KMS-11 (cell line): ENCODE results near the gene B3GNT7.

Experiments used
- H2AFZ ChIP-seq: fragments of 200-600 bp; sonication (generic); 2 replicates; pipeline ENCODE4 v1.6.1; 2016; ENCODE audit warnings: antibody characterized with exemption, mixed run types, low read depth
- H3K27ac ChIP-seq: fragments of 200-600 bp; sonication (generic); 2 replicates; pipeline ENCODE4 v1.6.1; 2016; ENCODE audit warnings: mild to moderate bottlenecking, mixed run types
- H3K27me3 ChIP-seq: fragments of 200-600 bp; sonication (generic); 2 replicates; pipeline ENCODE4 v1.6.1; 2017; ENCODE audit warnings: mild to moderate bottlenecking, low read depth, mixed run types, moderate library complexity; ENCODE audit not compliant: insufficient read depth
- H3K36me3 ChIP-seq: fragments of 200-600 bp; sonication (generic); 2 replicates; pipeline ENCODE4 v1.6.1; 2017; ENCODE audit warnings: mild to moderate bottlenecking, mixed run types; ENCODE audit not compliant: insufficient read depth
- H3K4me1 ChIP-seq: fragments of 200-600 bp; sonication (generic); 2 replicates; pipeline ENCODE4 v1.6.1; 2016; ENCODE audit warnings: mild to moderate bottlenecking, low read depth, mixed run types; ENCODE audit not compliant: poor library complexity, severe bottlenecking
- H3K4me2 ChIP-seq: fragments of 200-600 bp; sonication (generic); 2 replicates; pipeline ENCODE4 v1.7.0; 2016; ENCODE audit warnings: mild to moderate bottlenecking, mixed run types
- H3K4me3 ChIP-seq: fragments of 200-600 bp; sonication (generic); IDR thresholded peaks from 2 replicates; pipeline ENCODE4 v1.6.1; 2017; ENCODE audit warnings: low read depth, low read length, mixed read lengths; ENCODE audit not compliant: insufficient read depth
- H3K79me2 ChIP-seq: fragments of 200-600 bp; sonication (generic); 2 replicates; pipeline ENCODE4 v1.6.1; 2016; ENCODE audit warnings: low read depth, mixed run types; ENCODE audit not compliant: insufficient read depth
- H3K9ac ChIP-seq: fragments of 200-600 bp; sonication (generic); 2 replicates; pipeline ENCODE4 v1.6.1; 2016; ENCODE audit warnings: mild to moderate bottlenecking, mixed run types
- H4K20me1 ChIP-seq: fragments of 200-600 bp; sonication (generic); 2 replicates; pipeline ENCODE4 v1.6.1; 2016; ENCODE audit warnings: mild to moderate bottlenecking, mixed run types; ENCODE audit not compliant: insufficient read depth
- CTCF ChIP-seq: fragments of 200-600 bp; sonication (generic); conservative IDR thresholded peaks from 2 replicates; pipeline ENCODE4 v1.6.1; 2017; ENCODE audit warnings: low read depth, mild to moderate bottlenecking, antibody characterized with exemption, low read length, moderate library complexity, mixed read lengths

Gene B3GNT7

GRCh38 chr2:231449503-231450054 is 54.1 kb downstream of the B3GNT7 start:
- H3K9ac ChIP-seq, result no peak overlapping the region
- no peaks in the 10 kb centered on the region for H3K79me2 ChIP-seq
- no peak for TF ChIP-seq CTCF
- no peak overlapping the region for H3K4me3 ChIP-seq
- no peak overlapping the region for H2AFZ ChIP-seq
- H3K4me1 ChIP-seq, result no peaks in the 10 kb centered on the region
- peaks cover 4% of the 10 kb centered on the region; the same call in 1 of the 2 replicates for H3K36me3 ChIP-seq
- H3K27ac ChIP-seq, result no peak overlapping the region
- no peak overlapping the region for H3K4me2 ChIP-seq
- H4K20me1 ChIP-seq, result 0 out of 2 replicates have a peak, but pooled peaks cover 5% of the 10 kb centered on the region
- no peaks in the 10 kb centered on the region for H3K27me3 ChIP-seq

GRCh38 chr2:231450548-231450989 is 55.1 kb downstream of the B3GNT7 start:
- Histone ChIP-seq H3K27ac (no peak overlapping the region), H3K9ac (no peak overlapping the region), H3K4me3 (no peak overlapping the region), H3K79me2 (no peaks in the 10 kb centered on the region), H3K36me3 (peaks cover 13% of the 10 kb centered on the region; the same call in 1 of the 2 replicates), H3K4me2 (no peak overlapping the region), H2AFZ (no peak overlapping the region), H3K4me1 (no peaks in the 10 kb centered on the region), H4K20me1 (peaks cover 10% of the 10 kb centered on the region; the same call in 1 of the 2 replicates), H3K27me3 (no peaks in the 10 kb centered on the region)
- no peak for TF ChIP-seq CTCF
